CD4-positive, alpha-beta T cell (primary cell): ENCODE results near the gene KNL1. TPM values are rescaled to one million over a fixed set of nuclear protein-coding genes. Genes with fewer than 3 reads are reported as not detected.

Experiments used
- ATAC-seq: fragments of 200-7000 bp; cut with Tn5 transposase; one replicate; pipeline ENCODE4 v1.10.0; 2022; ENCODE audit warnings: mild to moderate bottlenecking; ENCODE audit not compliant: poor library complexity
- CTCF ChIA-PET: fragments of 350-600 bp; sonication (Branson Sonifier 250); formaldehyde crosslinking; loops from one replicate; lab custom pipeline; 2021; ENCODE audit warnings: antibody characterized with exemption, inconsistent platforms; lab: Charles Lee
- POLR2A ChIA-PET: fragments of 350-600 bp; sonication (Branson Sonifier 250); formaldehyde crosslinking; loops from one replicate; lab custom pipeline; 2021; ENCODE audit warnings: antibody characterized with exemption, inconsistent platforms; lab: Charles Lee
- DNase-seq, 14 experiments: peaks; one replicate each; pipeline ENCODE4 v3.0.0-alpha.2; 2013 to 2020; ENCODE audit warnings: mixed read lengths in 2 of 14
- H3K27ac ChIP-seq, 2 donors: one replicate each; pipeline versions ENCODE4 v1.5.1 to v1.7.0; 2013; ENCODE audit warnings: low read length in 2 of 2, low read depth in 1 of 2, mild to moderate bottlenecking in 1 of 2
- H3K27me3 ChIP-seq, 2 experiments: 1 replicate in 1 of 2; 2 replicates in 1 of 2; pipeline versions ENCODE4 v1.6.1 to v1.7.0; 2013; ENCODE audit warnings: low read length in 2 of 2, control low read depth in 1 of 2, mild to moderate bottlenecking in 1 of 2, moderate library complexity in 1 of 2; ENCODE audit not compliant: insufficient read depth in 2 of 2, control insufficient read depth in 1 of 2
- H3K36me3 ChIP-seq: one replicate; pipeline ENCODE4 v1.6.1; 2013; ENCODE audit warnings: low read length, control low read depth; ENCODE audit not compliant: insufficient read depth
- H3K4me1 ChIP-seq: one replicate; pipeline ENCODE4 v1.6.1; 2013; ENCODE audit warnings: low read length, control low read depth; ENCODE audit not compliant: insufficient read depth
- H3K4me3 ChIP-seq: one replicate; pipeline ENCODE4 v1.5.1; 2013; ENCODE audit warnings: mild to moderate bottlenecking, low read length, moderate library complexity
- H3K9me3 ChIP-seq, 2 experiments: 1 replicate in 1 of 2; 2 replicates in 1 of 2; pipeline versions ENCODE4 v1.6.1 to v1.7.0; 2013; ENCODE audit warnings: low read length in 2 of 2, mild to moderate bottlenecking in 2 of 2, control low read depth in 1 of 2, moderate library complexity in 1 of 2; ENCODE audit not compliant: control insufficient read depth in 1 of 2, insufficient read depth in 1 of 2
- H3K27ac Mint-ChIP-seq: one replicate; pipeline ENCODE4 v1.8.0; 2020; ENCODE audit warnings: mixed read lengths
- H3K27me3 Mint-ChIP-seq: one replicate; pipeline ENCODE4 v1.8.0; 2021; ENCODE audit warnings: mixed read lengths
- H3K36me3 Mint-ChIP-seq: one replicate; pipeline ENCODE4 v1.8.0; 2021; ENCODE audit warnings: low read depth, mixed read lengths
- H3K4me1 Mint-ChIP-seq: one replicate; pipeline ENCODE4 v1.8.0; 2021; ENCODE audit warnings: low read depth, mixed read lengths
- H3K4me3 Mint-ChIP-seq: one replicate; pipeline ENCODE4 v1.8.0; 2020; ENCODE audit warnings: mild to moderate bottlenecking, mixed read lengths
- H3K9me3 Mint-ChIP-seq: one replicate; pipeline ENCODE4 v1.8.0; 2020; ENCODE audit warnings: mixed read lengths
- intact Hi-C, 2 experiments: fragments of 100-400 bp; cut with DNase I in 1 of 2; cut with micrococcal nuclease in 1 of 2; formaldehyde crosslinking; loops; one replicate each; pipeline versions ENCODE4 v1.15.1 to v1.9.0; 2023 to 2025; cut with DNase I, micrococcal nuclease
- total RNA-seq, 174 experiments: library from RNA in 2 of 174; stranded (reverse) in 2 of 174; gene quantifications; one replicate each; pipeline ENCODE4 v1.2.3 and lab custom pipeline; 2021 to 2026
- TF ChIP-seq, protein P1 (sequence below): fragments of 200-600 bp; IDR thresholded peaks from one replicate; pipeline ENCODE4 v1.8.0; 2022; ENCODE audit warnings: antibody characterized with exemption, mild to moderate bottlenecking

Gene KNL1
- total RNA-seq, 2 experiments from 2014 or later, result 0.59 to 0.69 TPM

DNA sequence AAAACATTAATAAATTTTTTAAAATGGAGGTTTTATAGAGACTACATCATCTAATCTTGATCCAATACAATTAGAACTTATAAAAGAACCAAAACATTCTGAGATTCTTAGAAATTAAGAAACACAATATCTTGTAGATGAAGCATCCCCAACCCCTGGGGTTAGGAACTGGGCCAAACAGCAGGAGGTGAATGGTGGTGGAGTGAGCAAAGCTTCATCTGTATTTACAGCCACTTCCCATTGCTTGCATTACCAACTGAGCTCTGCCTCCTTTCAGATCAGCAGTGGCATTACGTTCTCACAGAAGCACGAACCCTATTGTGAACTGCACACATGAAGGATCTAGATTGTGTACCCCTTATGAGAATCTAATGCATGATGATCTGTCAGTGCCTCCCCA, 36.3 kb downstream of the KNL1 start:
- TF ChIP-seq, protein P1, sequence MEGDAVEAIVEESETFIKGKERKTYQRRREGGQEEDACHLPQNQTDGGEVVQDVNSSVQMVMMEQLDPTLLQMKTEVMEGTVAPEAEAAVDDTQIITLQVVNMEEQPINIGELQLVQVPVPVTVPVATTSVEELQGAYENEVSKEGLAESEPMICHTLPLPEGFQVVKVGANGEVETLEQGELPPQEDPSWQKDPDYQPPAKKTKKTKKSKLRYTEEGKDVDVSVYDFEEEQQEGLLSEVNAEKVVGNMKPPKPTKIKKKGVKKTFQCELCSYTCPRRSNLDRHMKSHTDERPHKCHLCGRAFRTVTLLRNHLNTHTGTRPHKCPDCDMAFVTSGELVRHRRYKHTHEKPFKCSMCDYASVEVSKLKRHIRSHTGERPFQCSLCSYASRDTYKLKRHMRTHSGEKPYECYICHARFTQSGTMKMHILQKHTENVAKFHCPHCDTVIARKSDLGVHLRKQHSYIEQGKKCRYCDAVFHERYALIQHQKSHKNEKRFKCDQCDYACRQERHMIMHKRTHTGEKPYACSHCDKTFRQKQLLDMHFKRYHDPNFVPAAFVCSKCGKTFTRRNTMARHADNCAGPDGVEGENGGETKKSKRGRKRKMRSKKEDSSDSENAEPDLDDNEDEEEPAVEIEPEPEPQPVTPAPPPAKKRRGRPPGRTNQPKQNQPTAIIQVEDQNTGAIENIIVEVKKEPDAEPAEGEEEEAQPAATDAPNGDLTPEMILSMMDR, result no peak
- no peak overlapping the region for H3K4me3 ChIP-seq
- H3K4me1 ChIP-seq, result no peaks in the 10 kb centered on the region
- no peaks in the 10 kb centered on the region for H3K36me3 ChIP-seq
- CTCF ChIA-PET, result no interaction called here
- intact Hi-C loops, result no loop called here
- ATAC-seq (no peak), DNase-seq (no peak)
- Mint-ChIP-seq H3K4me1 (no peaks in the 10 kb centered on the region), H3K9me3 (no peaks in the 10 kb centered on the region), H3K27ac (no peak overlapping the region), H3K4me3 (no peak overlapping the region), H3K27me3 (no peaks in the 10 kb centered on the region), H3K36me3 (no peaks in the 10 kb centered on the region)
- no peaks in the 10 kb centered on the region for H3K9me3 ChIP-seq
- POLR2A ChIA-PET, result no interaction called here
- H3K27ac ChIP-seq, result no peak overlapping the region
- no peaks in the 10 kb centered on the region for H3K27me3 ChIP-seq

DNA sequence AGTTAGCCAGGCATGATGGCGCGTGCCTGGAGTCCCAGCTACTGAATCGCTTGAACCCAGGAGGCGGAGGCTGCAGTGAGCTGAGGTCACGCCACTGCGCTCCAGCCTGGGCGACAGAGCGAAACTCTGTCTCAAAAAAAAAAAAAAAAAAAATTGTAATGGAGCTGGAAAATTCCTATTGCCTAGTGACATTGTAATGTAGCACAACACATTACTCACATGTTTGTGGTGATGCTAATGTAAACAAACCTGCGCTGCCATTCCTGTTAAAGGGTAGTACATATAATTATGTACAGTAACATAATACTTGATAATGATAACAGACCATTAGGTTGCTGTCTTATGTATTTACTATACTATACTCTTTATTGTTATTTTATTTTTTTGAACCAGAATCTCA, 39.1 kb downstream of the KNL1 start:
- Mint-ChIP-seq H3K4me1 (no peaks in the 10 kb centered on the region), H3K36me3 (no peaks in the 10 kb centered on the region), H3K27me3 (no peaks in the 10 kb centered on the region), H3K27ac (no peak overlapping the region), H3K9me3 (no peaks in the 10 kb centered on the region), H3K4me3 (no peak overlapping the region)
- TF ChIP-seq, protein P1, result no peak
- CTCF ChIA-PET, result interaction anchor here (1.8 kb wide), 1 partner anchor 14 kb away, joined by 5 read pairs; no protein-coding TSS in a partner anchor
- no peak for ATAC-seq
- POLR2A ChIA-PET, result no interaction called here
- no peak for DNase-seq
- Histone ChIP-seq H3K4me1 (no peaks in the 10 kb centered on the region), H3K36me3 (no peaks in the 10 kb centered on the region), H3K27ac (no peak overlapping the region), H3K9me3 (no peaks in the 10 kb centered on the region), H3K4me3 (no peak overlapping the region), H3K27me3 (no peaks in the 10 kb centered on the region)
- intact Hi-C loops, result no loop called here

DNA sequence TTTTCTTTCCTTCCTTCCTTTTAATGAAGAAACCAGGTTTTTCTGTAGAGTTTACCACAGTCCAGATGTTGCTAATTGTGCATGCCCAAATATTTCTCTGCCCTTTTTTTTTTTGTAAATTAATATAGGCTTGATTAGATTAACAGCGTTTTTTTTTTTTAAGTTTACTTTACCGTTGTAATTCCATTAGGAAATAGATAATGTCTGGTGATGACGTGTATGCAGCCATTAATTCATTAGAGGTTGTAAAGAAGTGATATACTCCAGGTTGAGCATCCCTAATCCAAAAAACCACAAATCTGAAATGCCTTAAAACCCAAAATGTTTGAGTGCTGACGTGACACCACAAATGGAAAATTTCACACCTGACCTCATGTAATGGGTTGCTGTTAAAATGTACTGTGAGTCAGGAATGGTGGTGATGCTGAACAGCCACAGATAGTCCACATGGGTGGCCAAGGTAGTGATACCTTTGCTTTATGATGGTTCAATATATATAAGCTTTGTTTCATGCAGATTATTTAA, 43.2 kb downstream of the KNL1 start:
- intact Hi-C loops, result no loop called here
- H3K4me1 ChIP-seq, result no peaks in the 10 kb centered on the region

More for the DNA sequence above, 43.2 kb downstream of the KNL1 start:
- no peak overlapping the region for H3K4me3 ChIP-seq
- Mint-ChIP-seq H3K4me3 (no peak overlapping the region), H3K27ac (no peak overlapping the region), H3K27me3 (no peaks in the 10 kb centered on the region), H3K4me1 (no peaks in the 10 kb centered on the region), H3K9me3 (no peaks in the 10 kb centered on the region), H3K36me3 (no peaks in the 10 kb centered on the region)
- no peaks in the 10 kb centered on the region for H3K27me3 ChIP-seq
- no peaks in the 10 kb centered on the region for H3K9me3 ChIP-seq
- ChIA-PET POLR2A (no interaction called here), CTCF (no interaction called here)
- DNase-seq (no peak), ATAC-seq (no peak)
- TF ChIP-seq, protein P1, result no peak
- no peaks in the 10 kb centered on the region for H3K36me3 ChIP-seq
- H3K27ac ChIP-seq, result no peak overlapping the region
